MM.1S (cell line): ENCODE measurements around the gene ZFX.

ENCODE experiments used
- DNase-seq: peaks from one replicate; pipeline ENCODE4 v3.0.0-alpha.2; 2015
- H2AFZ ChIP-seq: fragments of 300-600 bp; sonication (generic); 2 replicates; pipeline ENCODE4 v1.6.0; 2016; ENCODE audit warnings: antibody characterized with exemption, low read length
- H3F3A ChIP-seq: fragments of 300-600 bp; sonication (generic); 2 replicates; pipeline ENCODE4 v1.6.1; 2016; ENCODE audit warnings: mild to moderate bottlenecking, antibody characterized with exemption, low read length, moderate library complexity, mixed read lengths; ENCODE audit not compliant: insufficient read depth
- H3K27ac ChIP-seq: fragments of 300-600 bp; sonication (generic); 2 replicates; pipeline ENCODE4 v1.5.1; 2016; ENCODE audit warnings: mild to moderate bottlenecking, low read length
- H3K27me3 ChIP-seq: fragments of 300-600 bp; sonication (generic); replicated peaks from 2 replicates; pipeline ENCODE4 v1.6.0; 2016; ENCODE audit warnings: low read length; ENCODE audit not compliant: insufficient read depth
- H3K36me3 ChIP-seq: fragments of 300-600 bp; sonication (generic); replicated peaks from 2 replicates; pipeline ENCODE4 v1.6.1; 2016; ENCODE audit warnings: mild to moderate bottlenecking, low read length, mixed read lengths; ENCODE audit not compliant: insufficient read depth
- H3K4me1 ChIP-seq: fragments of 300-600 bp; sonication (generic); 2 replicates; pipeline ENCODE4 v1.6.1; 2016; ENCODE audit warnings: low read length, mixed read lengths
- H3K4me2 ChIP-seq: fragments of 300-600 bp; sonication (generic); 2 replicates; pipeline ENCODE4 v1.6.0; 2016; ENCODE audit warnings: low read depth, low read length
- H3K4me3 ChIP-seq: fragments of 300-600 bp; sonication (generic); 2 replicates; pipeline ENCODE4 v1.5.1; 2016; ENCODE audit warnings: low read length, mixed read lengths
- H3K79me2 ChIP-seq: fragments of 300-600 bp; sonication (generic); 2 replicates; pipeline ENCODE4 v1.6.1; 2016; ENCODE audit warnings: mixed run types, low read length, mixed read lengths
- H3K9ac ChIP-seq: fragments of 300-600 bp; sonication (generic); 2 replicates; pipeline ENCODE4 v1.6.1; 2016; ENCODE audit warnings: low read length, mixed read lengths
- H3K9me2 ChIP-seq: fragments of 300-600 bp; sonication (generic); replicated peaks from 2 replicates; pipeline ENCODE4 v1.6.1; 2016; ENCODE audit warnings: mild to moderate bottlenecking, low read length, mixed read lengths; ENCODE audit not compliant: insufficient read depth
- H3K9me3 ChIP-seq: fragments of 300-600 bp; sonication (generic); replicated peaks from 2 replicates; pipeline ENCODE4 v1.6.1; 2016; ENCODE audit warnings: mild to moderate bottlenecking, low read length, mixed read lengths; ENCODE audit not compliant: insufficient read depth
- H4K20me1 ChIP-seq: fragments of 300-600 bp; sonication (generic); 2 replicates; pipeline ENCODE4 v1.6.1; 2016; ENCODE audit warnings: mild to moderate bottlenecking, low read length, moderate library complexity, mixed read lengths; ENCODE audit not compliant: insufficient read depth
- CTCF ChIP-seq: fragments of 300-600 bp; sonication (generic); IDR thresholded peaks from 2 replicates; pipeline ENCODE4 v1.5.1; 2016; ENCODE audit warnings: antibody characterized with exemption, low read length, mixed read lengths
- EZH2 ChIP-seq: fragments of 300-600 bp; sonication (generic); optimal IDR thresholded peaks from 2 replicates; pipeline ENCODE3; 2017; ENCODE audit warnings: low read depth, mild to moderate bottlenecking, antibody characterized with exemption, low read length, mixed read lengths
- EZH2phosphoT487 ChIP-seq: fragments of 300-600 bp; sonication (generic); IDR thresholded peaks from 2 replicates; pipeline ENCODE4 v1.6.1; 2018; ENCODE audit warnings: antibody characterized with exemption, low read length

The ZFX gene

GRCh38 chrX:24149351-24150050, at the start of gene ZFX:
Gene ZFX (plus strand): TSS chrX:24149729. CDS start chrX:24172743, 23,014 bp downstream.
- no peak for TF ChIP-seq EZH2phosphoT487
- TF ChIP-seq CTCF, result no peak
- no peak for TF ChIP-seq EZH2
- Histone ChIP-seq H3K4me3 (peak within 1 kb of the TSS; percentile 71), H3K9ac (peak within 1 kb of the TSS; percentile 88), H3K9me2 (no peaks in the 10 kb centered on the region), H3K9me3 (no peaks in the 10 kb centered on the region), H4K20me1 (peaks cover 12% of the 10 kb centered on the region), H3F3A (peaks cover 30% of the 10 kb centered on the region), H3K4me2 (peak within 1 kb of the TSS; percentile 86), H3K27me3 (no peaks in the 10 kb centered on the region), H3K79me2 (peaks cover 42% of the 10 kb centered on the region), H3K36me3 (no peaks in the 10 kb centered on the region), H2AFZ (peak within 1 kb of the TSS; percentile 63), H3K27ac (peak within 1 kb of the TSS; percentile 84), H3K4me1 (peaks cover 26% of the 10 kb centered on the region; the same call in 1 of the 2 replicates)
- DNase-seq, result peak; percentile 51

- H3K9ac ChIP-seq, result no peak overlapping the region
- H4K20me1 ChIP-seq, result no peaks in the 10 kb centered on the region
- TF ChIP-seq EZH2, result no peak
- TF ChIP-seq EZH2phosphoT487, result no peak
- no peak for TF ChIP-seq CTCF
- no peaks in the 10 kb centered on the region for H3K9me2 ChIP-seq
- no peaks in the 10 kb centered on the region for H3K36me3 ChIP-seq
- H3K4me1 ChIP-seq, result no peaks in the 10 kb centered on the region
- H3K4me3 ChIP-seq, result no peak overlapping the region
- H2AFZ ChIP-seq, result no peak overlapping the region
- DNase-seq, result no peak
- no peaks in the 10 kb centered on the region for H3K9me3 ChIP-seq
- H3K79me2 ChIP-seq, result no peaks in the 10 kb centered on the region
- H3K27ac ChIP-seq, result no peak overlapping the region
- no peaks in the 10 kb centered on the region for H3K27me3 ChIP-seq
- no peak overlapping the region for H3K4me2 ChIP-seq
- no peaks in the 10 kb centered on the region for H3F3A ChIP-seq
These were observed 48.8 kb upstream of the ZFX start for GRCh38 chrX:24100713-24101112.

GRCh38 chrX:24110069-24110468, 39.5 kb upstream of the ZFX start:
- Histone ChIP-seq H3K4me2 (no peak overlapping the region), H3K79me2 (no peaks in the 10 kb centered on the region), H3K27me3 (no peaks in the 10 kb centered on the region), H3K36me3 (no peaks in the 10 kb centered on the region), H3K9ac (no peak overlapping the region), H3K9me3 (no peaks in the 10 kb centered on the region), H4K20me1 (no peaks in the 10 kb centered on the region), H3K4me3 (no peak overlapping the region), H3F3A (no peaks in the 10 kb centered on the region), H3K4me1 (no peaks in the 10 kb centered on the region), H3K9me2 (no peaks in the 10 kb centered on the region), H2AFZ (no peak overlapping the region), H3K27ac (no peak overlapping the region)
- TF ChIP-seq CTCF (no peak), EZH2phosphoT487 (no peak), EZH2 (no peak)
- no peak for DNase-seq
